GM21786 (cell line): ENCODE data around the gene CRTC3.
A peak's percentile ranks its signal among the peaks of the same experiment; 100 is the strongest.
"Not testable (repeated sequence)": the region's sequence is repeated elsewhere in the genome, so short reads cannot be mapped to it uniquely, and the experiment has no call there.

Experiments
- ATAC-seq: cut with Tn5 transposase; IDR thresholded peaks from one replicate; pipeline ENCODE4 v1.9.1; 2021; ENCODE audit not compliant: unreplicated experiment

The CRTC3 gene

DNA sequence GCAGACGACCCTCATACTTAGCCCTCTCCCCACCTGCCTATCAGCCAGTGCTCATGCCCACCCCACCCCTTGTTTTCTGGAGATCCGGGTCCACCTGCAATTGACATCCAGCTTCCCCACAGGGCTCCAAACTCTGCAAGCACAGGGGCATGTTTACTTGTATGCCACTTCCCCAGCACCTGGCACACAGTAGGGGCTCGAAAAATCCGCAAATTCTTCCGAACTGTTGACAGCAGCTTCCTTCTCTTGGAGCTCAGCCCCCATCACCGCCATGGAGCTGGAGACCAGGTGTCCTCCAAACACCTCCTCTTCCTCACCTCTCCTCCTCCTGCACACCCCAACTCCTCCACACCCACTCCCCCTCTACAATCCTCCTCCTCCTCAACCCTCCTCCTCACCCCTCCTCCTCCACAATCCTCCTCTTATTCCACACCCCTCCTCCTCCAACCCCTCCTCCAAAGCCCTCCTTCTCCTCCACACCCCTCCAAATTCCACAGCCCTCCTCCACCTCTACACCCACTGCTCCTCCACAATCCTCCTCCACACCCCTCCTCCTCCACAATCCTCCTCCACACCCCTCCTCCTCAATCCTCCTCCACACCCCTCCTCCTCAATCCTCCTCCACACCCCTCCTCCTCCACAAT, 117.1 kb downstream of the CRTC3 start:
- ATAC-seq, result no peak

DNA sequence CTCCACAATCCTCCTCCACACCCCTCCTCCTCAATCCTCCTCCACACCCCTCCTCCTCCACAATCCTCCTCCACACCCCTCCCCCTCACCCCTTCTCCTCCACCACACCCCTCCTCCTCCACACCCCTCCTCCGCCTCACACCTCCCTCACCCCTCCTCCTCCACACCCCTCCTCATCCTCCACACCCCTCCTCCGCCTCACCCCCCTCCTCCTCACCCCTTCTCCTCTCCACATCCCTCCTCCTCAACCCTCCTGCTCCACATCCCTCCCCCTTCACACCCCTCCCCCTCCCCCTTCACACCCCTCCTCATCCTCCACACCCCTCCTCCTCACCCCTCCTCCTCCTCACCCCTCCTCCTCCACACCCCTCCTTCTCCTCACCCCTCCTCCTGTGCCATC, 117.6 kb downstream of the CRTC3 start:
- ATAC-seq, result no peak

DNA sequence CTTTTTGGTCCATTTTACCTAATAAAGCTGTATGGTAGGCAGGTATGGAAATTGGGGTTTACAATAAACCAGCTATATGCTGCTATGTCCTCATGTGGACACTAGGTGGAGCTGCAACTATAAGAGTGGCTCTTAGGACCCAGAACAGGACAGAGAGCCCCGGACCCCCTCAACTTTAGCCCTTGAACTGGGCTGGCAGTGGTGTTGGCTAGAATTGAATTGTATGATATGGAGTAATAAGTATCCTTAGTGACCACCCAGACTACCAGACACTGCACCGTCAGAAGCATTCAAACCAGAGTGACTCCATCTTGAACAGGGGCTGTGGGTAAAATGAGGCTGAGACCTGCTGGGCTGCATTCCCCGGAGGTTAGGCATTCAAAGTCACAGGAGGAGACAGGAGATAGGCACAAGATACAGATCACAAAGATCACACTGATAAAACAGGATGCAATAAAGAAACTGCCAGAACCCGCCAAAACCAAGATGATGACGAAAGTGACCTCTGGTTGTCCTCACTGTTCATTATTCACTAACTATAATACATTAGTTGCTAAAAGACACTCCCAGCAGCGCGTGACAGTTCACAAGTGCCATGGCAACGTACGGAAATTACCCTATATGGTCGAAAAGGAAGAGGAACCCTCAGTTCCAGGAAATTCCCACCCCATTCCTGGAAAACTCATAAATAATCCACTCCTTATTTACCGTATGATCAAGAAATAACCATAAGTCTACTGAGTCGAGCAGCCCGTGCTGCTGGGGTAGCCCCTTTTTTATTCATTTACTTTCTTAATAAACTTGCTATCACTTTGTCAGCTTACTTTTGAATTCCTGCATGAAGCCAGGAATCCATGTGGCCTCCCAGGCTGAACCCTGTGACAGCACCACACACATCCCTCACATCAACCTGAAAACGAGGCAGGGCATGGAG, 118.7 kb downstream of the CRTC3 start:
- peak; percentile 71 for ATAC-seq

DNA sequence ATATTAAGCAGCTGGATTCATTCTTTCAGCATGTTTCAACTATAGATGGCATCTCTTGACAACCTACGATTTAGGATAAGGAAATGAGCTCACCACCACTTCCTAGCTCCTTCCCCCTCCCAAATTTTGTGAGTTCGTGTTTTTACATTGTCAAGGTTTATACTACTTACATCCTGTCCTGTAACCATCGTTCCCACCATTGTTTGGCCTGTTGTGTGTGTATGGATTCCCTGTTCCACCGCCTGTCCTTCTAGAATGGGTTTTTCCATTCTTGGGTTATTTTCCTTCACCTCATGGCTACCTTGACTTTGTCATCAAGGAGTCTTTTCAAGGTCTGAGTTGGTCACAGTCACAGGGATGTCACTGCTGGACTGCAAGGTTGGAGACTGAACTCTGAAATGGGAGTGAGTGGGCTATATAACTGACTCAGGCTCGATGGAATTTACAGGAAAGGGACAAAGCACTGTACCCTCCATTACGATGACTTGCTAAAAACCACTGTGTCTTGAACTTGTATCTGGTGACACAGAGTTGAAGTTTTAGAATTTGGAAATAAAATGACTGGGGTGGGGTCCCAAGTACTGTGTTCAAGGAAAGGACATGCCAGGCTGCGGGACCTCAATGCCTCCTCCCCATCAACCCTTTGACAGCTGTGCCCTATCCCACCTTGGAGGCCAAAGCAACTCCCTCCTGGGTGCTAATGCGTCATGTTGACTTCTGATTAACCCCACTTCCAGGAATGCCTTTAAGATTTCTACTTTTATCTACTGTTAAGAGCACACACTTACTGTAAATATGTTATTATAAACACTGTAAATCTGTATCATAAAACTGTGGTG, 120.6 kb downstream of the CRTC3 start:
- no peak for ATAC-seq

DNA sequence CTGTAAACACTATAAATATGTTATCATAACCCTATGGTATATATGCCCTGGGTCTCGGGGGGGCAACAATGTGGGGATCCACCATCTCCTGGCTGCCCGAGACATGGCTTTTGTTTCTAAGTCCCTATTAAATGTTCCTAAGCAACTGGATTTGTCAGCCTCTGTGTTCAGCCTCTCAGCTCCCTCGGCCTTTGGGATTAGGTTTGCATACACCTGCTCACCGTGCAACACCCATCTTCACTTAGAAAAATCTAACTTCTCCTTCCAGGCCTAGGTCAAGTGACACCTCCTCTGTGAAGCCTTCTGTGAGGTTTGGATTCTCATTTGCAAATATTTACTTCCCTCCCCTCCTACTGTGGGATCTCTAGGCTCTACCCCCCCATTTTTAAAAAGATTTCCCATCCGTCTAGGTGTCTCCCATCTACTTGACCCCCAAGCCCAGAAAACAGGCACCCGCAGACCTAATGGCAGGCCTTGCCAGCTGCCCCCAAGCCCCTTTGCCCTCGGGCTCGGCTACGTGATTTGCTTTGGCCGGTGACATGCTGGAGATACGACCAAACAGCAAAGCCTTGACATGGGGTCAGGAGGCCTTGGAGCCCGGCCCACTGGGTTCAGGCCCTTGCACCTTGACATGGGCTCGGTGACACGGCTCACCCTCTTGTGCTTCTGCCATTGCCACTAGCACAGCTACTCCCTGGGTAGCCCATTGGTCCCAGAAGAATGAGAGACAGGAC, 121.4 kb downstream of the CRTC3 start:
- ATAC-seq, result no peak

DNA sequence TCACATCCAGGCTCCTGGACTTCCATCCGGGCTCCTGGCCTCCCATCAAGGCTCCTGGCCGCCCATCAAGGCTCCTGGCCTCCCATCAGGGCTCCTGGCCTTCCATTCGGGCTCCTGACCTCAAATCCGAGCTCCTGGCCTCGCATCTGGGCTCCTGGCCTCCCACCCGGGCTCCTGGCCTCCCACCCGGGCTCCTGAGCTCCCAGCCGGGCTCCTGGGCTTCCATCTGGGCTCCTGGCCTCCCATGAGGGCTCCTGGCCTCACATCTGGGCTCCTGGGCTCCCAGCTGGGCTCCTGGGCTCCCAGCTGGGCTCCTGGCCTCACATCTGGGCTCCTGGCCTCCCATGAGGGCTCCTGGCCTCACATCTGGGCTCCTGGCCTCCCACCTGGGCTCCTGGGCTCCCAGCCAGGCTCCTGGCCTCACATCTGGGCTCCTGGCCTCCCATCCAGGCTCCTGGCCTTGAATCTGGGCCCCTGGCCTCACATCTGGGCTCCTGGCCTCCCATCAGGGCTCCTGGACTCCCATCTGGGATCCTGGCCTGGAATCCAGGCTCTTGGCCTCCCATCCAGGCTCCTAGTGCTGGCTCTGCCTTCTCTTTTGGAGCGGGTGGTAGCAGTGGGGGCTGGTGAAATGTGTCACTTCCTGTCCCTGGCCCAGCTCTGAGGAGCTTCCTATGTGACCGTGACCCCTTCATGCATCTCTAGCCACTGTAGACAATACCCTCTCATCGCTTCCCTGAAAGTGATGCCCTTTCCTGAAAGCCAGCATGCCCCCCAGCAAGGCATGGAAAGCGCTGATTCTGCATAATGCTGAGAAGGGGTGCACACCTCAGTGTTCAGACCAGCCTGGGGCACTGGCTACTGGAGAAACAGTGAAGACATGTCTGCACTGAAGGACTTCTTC, 124.8 kb downstream of the CRTC3 start:
- ATAC-seq, result peak; percentile 40

DNA sequence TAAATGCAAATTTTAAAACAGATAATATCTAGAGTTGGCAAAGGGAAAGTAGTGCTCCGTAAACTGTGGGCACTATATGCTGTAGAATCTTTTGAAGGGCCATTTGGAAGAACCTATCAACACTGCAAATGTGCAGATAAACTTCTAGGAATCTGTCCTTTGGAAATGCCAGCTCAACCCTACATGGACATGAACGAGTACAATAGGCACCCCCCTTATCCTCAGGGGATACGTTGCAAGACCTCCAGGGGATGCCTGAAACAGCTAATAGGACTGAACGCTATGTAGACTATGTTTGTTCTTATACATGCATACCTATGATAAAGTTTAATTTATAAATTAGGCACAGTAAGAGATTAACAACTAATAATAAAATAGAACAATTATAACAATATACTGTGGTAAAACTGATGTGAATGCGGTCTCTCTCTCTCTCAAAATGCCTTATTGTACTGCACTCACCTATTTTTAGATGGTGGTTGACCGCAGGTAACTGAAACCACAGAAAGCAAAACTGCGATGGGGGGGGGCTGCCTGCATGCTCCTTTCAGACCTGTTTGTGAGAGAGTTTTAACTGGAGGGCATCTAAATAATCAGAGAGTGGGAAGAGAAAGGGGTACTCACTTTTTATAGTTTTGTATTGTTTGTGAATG, 127.9 kb downstream of the CRTC3 start:
- peak; percentile 36 for ATAC-seq

DNA sequence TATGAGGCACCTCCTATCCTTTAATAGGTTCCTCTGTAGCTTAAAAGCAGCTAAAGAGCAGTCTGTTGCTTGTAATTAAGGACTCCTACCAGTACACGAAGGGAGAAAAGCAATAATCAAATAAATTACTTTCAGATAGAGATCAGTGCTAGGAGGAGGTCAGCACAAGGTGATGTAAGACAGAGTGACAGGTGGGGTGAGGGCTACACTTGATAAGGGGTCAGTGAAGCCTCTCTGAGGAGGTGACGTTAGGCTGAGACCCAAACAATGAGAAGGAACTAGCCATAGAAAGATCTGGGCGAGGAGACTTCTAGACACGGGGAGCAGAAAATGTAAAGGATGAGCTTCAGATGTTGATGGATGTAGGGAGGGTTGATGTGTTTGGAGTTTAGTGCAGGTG, 129.8 kb downstream of the CRTC3 start:
- ATAC-seq, result no peak

DNA sequence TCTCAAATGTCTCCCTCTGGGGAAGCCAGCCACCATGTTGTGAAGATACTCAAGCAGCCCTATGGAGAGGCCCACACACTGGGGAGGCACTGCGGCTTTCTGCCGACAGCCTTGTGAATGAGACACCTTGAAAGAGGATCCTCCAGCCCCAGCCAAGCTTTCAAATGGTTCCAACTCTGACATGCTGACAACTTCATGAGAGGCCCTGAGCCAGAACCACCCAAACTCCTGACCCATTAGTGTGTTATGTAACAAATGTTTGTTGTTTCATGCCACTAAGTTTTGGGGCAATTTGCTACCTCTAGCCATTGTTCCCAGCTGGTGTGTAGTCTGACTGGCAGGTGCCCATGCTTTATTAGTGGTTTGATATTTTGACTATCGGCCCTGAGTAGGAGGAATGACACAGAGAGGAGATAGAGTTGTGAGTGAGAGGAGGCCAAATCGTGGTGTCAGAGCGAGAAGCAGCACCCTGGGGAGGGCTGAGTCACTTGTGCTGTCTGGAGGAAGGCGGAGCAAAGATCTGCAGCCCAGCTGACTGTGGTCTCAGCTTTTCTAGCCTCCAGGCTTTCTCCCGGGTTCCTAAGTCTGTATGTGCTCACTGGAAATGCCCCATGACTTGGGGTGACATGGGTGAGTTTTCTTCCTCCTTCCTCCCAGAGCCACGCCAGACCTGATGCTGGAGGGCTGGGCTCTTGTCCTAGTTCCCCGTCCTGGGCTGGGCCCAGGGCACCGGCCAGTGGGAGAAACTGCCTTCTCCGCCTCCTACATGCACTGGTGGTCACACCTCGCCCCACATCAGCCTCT, 130.7 kb downstream of the CRTC3 start:
- peak; percentile 61 for ATAC-seq

DNA sequence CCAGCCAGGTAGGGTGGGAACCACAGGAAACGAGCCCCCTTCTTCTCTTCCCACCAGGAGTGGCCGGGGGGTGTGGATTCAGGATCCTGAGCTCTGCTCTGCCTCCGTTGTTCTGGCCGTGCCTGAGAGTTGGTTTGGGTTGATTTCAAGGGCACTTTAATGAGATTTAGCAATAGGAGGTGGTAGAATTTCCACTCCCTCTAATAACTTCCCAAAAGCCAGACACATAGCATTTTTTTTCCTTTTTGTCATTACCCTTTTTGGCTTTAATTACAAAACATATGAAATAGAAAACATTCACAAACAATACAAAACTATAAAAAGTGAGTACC, 131.2 kb downstream of the CRTC3 start:
- ATAC-seq, result not testable (repeated sequence)

DNA sequence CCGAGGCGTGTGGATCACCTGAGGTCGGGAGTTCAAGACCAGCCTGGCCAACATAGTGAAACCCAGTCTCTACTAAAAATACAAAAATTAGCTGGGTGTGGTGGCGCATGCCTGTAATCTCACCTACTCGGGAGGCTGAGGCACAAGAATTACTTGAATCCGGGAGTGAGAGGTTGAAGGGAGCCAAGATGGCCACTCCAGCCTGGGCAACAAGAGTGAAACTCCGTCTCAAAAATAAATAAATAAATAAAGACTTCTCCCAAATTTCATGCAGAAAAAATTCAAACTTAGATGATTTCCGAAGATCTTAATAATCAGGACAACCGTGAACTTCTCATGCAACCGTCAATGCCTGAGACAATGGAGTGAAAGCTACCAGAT, 134.3 kb downstream of the CRTC3 start:
- not testable (repeated sequence) for ATAC-seq

DNA sequence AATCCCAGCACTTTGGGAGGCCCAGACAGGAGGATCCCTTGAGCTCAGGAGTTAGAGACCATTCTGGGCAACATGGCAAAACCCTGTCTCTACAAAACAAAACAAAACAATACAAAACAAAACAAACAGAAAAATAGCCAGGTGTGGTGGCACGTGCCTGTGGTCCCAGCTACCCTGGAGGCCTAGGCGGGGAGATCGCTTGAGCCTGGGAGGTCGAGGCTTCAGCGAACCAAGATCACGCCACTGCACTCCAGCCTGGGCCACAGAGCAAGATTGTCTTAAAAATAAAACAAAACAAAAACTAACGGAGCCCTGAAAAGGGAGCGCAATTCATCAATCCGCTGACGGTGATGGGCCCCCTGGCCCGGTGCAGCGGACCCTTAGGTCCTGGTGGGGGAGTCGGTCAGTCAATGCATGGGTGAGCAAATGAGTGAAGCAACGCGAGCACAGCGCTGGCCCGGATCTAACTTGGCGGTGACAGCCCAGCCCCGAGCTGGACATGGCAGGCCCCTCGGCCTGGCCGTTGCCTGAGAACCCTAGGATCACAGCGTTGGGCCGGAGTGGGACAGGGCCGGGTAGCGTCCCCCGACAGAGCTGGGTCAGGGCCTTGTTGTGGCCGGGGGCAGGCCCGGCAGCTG, 135.0 kb downstream of the CRTC3 start:
- peak; percentile 5 for ATAC-seq

DNA sequence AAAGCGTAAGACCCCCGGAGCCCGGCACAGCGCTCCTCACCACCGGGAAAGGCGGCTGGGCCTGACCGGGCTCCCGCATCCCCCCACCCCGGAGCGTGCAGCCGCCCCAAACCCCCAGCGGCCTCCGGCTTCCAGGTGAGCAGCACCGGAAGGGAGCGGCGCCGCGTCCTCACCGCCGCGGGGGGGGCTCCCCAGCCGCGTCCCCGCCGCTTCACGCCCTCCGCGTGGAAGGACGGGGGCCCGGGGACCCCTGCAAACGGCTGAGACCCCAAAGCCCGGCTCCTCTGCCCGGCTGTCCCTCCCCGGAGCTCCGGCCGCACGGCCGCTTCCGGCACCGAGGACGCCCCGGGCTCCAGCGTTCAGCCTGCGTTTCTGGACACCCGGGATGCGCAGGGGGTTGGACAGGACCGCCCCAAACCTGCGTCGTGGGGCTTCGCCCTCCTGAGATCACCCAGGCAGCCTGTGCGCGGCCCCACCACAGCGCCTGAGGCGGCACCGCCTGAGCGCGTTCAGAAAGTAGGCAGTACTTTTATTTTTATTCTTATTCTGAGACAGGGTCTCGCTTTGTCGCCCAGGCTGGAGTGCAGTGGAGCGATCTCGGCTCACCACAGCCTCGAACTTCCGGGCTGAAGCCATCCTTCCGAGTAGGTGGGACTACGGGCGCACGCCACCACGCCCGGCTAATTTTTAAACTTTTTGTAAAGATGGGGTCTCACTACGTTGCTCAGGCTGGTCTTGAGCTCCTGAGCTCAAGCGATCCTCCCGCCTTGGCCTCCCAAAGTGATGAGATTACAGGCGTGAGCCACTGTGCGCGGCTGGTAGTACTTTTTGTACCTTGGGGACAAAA, 135.8 kb downstream of the CRTC3 start:
- peak; percentile 50 for ATAC-seq

DNA sequence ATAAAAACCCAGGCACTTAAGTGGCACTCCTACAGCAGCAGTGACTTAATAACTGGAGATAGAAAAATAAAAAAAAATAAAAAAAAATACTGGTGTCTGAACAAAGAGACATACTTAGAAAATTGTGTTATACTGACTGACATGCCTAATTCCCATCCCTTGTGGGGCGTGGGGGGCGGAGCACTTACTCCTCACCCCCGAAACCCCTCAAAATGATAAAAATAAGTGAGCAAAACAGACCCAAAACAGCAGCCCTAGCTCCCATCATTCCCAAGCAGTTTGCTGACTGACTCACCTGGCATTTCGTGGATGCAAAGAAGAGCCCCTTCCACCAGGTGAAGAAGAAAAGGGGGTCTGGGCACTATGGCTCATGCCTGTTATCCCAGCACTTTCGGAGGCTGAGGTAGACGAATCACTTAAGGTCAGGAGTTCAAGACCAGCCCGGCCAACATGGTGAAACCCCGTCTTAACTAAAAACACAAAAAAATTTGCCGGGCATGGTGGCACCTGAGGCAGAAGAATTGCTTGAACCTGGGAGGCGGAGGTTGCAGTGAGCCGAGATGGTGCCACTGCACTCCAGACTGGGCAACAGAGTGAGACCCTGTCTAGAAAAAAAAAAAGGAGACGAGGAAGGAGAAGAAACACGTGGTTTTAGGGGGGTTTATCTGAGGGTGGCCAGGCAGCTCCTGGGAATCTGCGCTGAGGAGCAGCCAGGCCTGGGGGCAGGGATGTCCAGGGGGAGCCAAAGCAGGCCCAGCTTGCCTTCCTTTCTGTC, 136.6 kb downstream of the CRTC3 start:
- no peak for ATAC-seq

DNA sequence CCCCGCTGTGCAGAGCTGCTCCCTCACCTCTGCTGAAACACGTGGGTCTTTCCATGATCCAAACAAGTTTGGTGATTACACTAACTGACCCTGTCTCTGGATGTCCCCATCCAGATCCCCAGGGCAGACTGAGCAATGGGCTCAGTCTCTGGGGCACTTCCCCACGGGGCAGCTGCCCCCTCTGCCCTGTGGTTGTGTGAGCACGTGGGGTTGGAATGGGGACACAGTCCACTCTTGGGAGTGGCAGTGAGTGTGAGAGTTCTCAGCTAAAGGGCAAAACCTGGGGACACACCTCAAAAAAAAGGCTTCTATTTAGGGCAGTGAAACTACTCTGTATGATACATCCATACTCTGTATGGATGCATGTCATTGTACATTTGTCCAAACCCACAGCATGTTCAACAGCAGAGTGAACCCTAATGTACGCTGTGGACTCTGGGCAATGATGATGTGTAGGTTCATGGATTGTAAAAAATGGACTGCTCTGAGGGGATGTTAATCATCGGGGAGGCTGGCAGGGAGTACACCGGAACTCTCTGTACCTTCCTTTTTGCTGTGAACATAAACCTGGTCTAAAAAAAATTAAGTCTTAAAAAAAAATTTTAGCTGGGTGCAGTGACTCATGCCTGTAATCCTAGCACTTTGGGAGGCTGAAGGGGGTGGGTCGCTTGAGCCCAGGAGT, 137.5 kb downstream of the CRTC3 start:
- ATAC-seq, result no peak
